8988T (cell line): Measurements from ENCODE around the gene PURA.
A peak's percentile ranks its signal among the peaks of the same experiment; 100 is the strongest.

ENCODE experiments used
- DNase-seq: peaks from one replicate; pipeline ENCODE4 v3.0.0; 2011

Gene PURA

DNA sequence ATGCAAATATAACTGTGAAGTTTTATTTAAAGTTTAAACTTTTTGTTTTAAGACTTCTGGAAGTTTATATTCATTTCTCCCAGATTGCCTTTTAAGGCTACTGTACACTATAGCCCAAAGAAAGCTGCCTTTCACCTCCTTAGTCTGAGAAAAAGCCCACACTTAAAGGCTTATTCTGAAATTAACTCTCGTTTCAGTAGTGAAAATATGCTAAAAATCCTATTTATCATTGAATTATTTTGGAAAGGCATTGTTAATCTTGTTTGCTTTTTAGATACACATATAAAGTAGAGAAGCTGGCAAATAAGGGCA, 3.3 kb upstream of the PURA start:
- DNase-seq: no peak

GRCh38 chr5:140111011-140111858, 2.7 kb upstream of the PURA start:
- no peak for DNase-seq

- no peak for DNase-seq
Measured at GRCh38 chr5:140111859-140112551, 1.9 kb upstream of the PURA start.

DNA sequence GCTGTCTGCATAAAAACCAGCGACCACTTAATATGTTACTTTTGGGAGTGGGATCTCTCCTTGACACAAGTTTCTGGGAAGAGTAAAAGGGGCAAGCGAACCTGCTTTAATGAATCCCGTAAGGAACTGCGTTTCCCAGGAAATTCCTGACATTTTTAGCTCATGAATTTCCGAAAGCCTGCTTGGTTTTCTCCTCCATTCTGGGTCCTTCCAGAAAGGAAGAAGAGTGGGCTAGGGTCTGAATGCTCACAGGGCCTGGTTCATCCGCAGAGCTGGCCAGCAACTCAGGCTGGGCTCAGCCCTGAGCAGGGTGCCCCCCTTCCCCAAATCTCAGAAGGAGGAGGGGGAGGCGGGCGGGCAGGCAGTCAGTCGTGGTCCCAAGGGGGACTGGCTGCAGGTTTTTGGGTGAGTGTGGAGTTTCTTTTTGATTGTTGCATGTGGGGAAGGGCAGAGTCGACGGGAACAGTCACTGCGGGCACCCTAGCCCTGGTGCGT, 1.2 kb upstream of the PURA start:
- DNase-seq: peak; percentile 33

DNA sequence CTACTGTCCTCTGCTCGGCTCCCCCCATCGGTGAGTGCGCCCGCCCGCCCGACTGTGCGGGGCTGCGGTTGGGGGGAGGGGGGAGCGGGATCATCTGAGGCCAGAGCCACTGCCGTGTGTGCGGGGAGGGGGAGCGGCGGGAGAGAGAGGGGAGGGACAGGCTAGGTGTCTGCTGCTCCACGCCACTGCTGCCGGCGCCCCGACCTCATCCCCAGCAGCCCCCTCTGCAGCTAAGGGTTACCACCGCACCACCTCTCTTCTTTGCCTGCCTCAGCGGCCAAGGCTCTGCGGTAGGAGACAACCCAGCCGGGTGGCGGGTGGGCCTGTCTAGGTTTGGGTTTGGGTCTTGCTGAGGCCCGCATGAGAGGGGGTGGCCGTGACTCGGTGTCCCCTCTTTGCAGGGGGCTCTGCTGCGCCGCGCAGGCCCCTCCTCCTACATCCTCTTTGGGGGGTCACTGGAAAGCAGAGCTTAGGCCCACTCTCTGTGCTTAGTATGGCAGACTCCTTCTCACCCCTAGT, 670 bp upstream of the PURA start:
- peak; percentile 21 for DNase-seq

GRCh38 chr5:140114341-140115185, 654 bp downstream of the PURA start:
- peak; percentile 27 for DNase-seq

GRCh38 chr5:140115186-140115500, 1.2 kb downstream of the PURA start:
- no peak for DNase-seq

GRCh38 chr5:140116716-140117115, 2.8 kb downstream of the PURA start:
- no peak for DNase-seq

DNA sequence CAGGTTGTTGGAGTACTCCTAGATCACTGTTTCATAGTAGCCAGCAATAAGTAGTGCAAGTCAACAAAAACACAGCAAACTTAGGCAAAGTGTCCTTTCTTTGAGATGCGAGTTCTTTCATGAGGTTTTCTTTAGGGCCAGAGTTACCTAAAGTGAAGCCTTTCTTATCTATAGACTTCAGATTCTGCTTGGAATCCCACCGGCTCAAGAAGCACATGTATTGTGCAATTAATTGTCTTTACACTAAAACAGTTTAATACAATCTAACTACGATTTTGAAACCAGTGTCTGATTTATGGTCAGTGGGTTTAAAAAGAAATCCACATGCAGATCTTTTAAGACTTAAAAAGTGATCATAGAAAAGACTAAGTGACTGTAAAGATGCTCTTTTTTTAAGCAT, 3.6 kb downstream of the PURA start:
- no peak for DNase-seq

GRCh38 chr5:140118302-140118936, 4.5 kb downstream of the PURA start:
- DNase-seq: no peak

DNA sequence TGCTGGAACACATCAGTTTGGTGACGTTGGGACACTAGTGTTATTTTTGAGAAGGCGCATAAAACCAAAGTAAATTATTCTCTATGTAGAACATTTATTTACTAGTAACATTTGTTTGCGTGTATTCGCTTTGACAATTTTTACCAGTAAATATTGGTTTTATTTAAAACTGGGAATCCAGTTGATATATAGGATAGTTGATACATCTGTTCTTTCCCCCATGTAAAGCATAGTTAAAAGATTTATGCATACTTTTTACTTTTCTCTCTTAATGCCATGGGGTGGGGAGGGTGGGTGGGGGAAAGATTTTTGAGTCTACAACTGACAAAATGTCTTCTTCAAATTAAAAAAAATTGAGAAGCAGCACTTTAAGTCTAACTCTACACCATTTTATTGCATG, 11.7 kb downstream of the PURA start, which contains the start of gene IGIP:
TSS of gene IGIP (plus strand) at position 301 of the 400 bp plus-strand sequence. CDS start 2,540 bp downstream, outside the sequence.
- no peak for DNase-seq

GRCh38 chr5:140126315-140127012, 12.6 kb downstream of the PURA start:
- DNase-seq: no peak

DNA sequence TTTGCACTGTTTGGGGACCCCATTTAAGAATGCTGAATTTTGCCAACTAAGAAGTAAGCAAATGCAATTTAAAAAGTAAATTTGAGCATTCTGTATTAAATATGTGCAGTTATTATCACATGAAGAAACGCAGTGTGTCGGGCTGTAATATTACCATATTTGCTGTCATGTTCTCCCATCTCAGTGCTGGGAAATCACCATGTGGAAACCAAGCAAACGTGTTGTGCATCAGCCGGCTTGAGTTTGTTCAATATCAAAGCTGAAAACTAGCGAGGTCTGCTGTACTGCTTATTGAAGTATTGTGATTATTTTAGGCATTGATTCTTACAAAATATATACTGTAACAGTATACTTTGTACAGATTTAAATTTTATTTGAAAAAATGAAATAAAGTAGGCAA, 14.5 kb downstream of the PURA start:
- DNase-seq: no peak

- DNase-seq: no peak
Measured at GRCh38 chr5:140130949-140131733, 17.2 kb downstream of the PURA start.

GRCh38 chr5:140131967-140132409, 18.1 kb downstream of the PURA start:
- no peak for DNase-seq

DNA sequence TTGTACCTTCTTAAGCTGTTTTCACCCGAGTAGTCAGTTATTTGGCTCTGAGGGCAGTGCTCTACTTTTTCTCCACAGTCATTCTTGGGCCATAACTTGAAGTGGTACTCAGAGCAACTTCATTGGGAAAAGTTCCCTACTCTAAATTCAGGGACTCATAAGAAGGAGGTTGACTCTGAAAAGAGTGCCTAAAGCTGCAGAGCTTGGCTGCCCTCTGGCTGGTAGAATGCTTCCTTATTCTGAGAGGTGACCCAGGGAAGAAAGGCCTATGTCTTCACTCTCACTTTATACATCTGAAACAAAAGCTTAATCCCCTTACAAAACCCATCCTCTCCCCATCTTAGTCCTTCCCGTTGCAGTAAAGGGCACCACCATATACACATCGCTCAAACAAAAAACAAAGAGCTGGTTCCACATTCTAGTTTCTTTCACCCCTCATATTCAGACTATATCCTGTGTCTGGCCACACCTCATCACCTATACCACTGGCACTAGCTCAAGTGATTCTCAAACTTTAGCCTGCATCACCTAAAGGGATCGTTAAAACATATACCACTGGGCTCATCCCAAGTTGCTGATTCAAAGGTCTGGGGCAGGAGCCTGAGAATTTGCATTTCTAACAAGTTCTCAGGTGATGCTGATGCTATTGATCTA, 19.7 kb downstream of the PURA start:
- no peak for DNase-seq

DNA sequence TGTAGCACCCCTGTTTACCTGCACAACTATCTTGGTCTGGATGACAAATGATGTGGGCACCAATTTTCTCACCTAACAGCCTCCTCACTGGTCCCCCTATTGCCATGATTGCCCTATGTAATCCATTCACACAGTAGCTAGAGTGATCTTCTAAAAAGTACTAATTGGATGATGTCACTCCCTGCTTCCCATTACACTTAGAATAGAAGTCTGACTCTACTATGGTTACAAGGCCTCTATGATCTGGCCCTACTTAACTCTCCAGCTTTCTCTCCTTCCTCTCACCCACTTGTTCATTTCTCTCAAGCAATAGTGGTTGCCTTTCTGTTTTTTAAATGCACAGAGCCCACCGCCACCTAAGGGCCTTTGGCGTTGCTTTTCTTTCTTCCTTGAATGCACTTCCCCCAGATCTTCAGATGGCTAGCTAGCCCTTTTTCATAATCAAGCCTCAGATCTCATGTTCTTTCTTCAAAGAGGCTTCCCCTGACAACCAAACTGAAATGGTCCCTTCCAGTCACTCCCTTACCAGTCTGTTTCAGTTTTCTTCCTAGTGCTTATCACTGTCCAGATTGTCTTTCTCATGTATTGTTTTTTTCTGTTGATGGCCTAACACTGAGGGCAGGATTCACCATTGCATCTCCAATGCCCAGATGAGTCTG, 20.5 kb downstream of the PURA start:
- no peak for DNase-seq

GRCh38 chr5:140135127-140135526, 21.2 kb downstream of the PURA start:
- DNase-seq: no peak

- DNase-seq: no peak
Measured at GRCh38 chr5:140136624-140137023, 22.7 kb downstream of the PURA start.

- DNase-seq: no peak
Measured at GRCh38 chr5:140140435-140140834, 26.5 kb downstream of the PURA start.
